Thoracic aorta (tissue), 2 donors: Measurements from ENCODE around the gene AGPAT3. TPM values are rescaled to one million over a fixed set of nuclear protein-coding genes. Genes with fewer than 3 reads are reported as not detected.

ENCODE experiments used
- ATAC-seq: fragments of 150-250 bp; one replicate; pipeline ENCODE4 v1.8.0; 2017; ENCODE audit warnings: low read depth; ENCODE audit not compliant: insufficient number of reproducible peaks, low FRiP score
- DNase-seq: peaks from one replicate; pipeline ENCODE4 v3.0.0-alpha.2; 2020; ENCODE audit warnings: low spot score
- H3K27ac ChIP-seq, 2 donors: fragments of 200-600 bp; sonication (generic); 1 replicate in 1 of 2; 2 replicates in 1 of 2; pipeline ENCODE4 v1.5.1; 2016; ENCODE audit warnings: mild to moderate bottlenecking in 2 of 2, moderate library complexity in 2 of 2
- H3K27me3 ChIP-seq: fragments of 200-600 bp; sonication (generic); replicated peaks from 2 replicates; pipeline ENCODE4 v1.6.0; 2016; ENCODE audit warnings: mild to moderate bottlenecking; ENCODE audit not compliant: insufficient read depth
- H3K36me3 ChIP-seq: fragments of 200-600 bp; sonication (generic); one replicate; pipeline ENCODE4 v1.5.1; 2016
- H3K4me1 ChIP-seq, 2 donors: fragments of 200-600 bp; sonication (generic); 1 replicate in 1 of 2; 2 replicates in 1 of 2; pipeline versions ENCODE4 v1.5.1 to v1.6.0; 2016; ENCODE audit warnings: low read depth in 2 of 2, mild to moderate bottlenecking in 1 of 2; ENCODE audit not compliant: control insufficient read depth in 1 of 2
- H3K4me3 ChIP-seq: fragments of 200-600 bp; sonication (generic); 2 replicates; pipeline ENCODE4 v1.5.1; 2016; ENCODE audit warnings: mild to moderate bottlenecking
- H3K9me3 ChIP-seq: fragments of 200-600 bp; sonication (generic); 2 replicates; pipeline ENCODE4 v1.5.1; 2016
- CTCF ChIP-seq: fragments of 200-600 bp; sonication (generic); IDR thresholded peaks from one replicate; pipeline ENCODE4 v1.5.1; 2019; ENCODE audit warnings: antibody characterized with exemption
- total RNA-seq, 2 donors: library from RNA; depleted of rRNA; stranded (reverse); fragments of >200 nt; gene quantifications; one replicate each; pipeline versions ENCODE4 v1.1.0 to v1.2.3, GENCODE V29; 2016

AGPAT3 gene
- total RNA-seq, 2 donors from 2014 or later: 32.8 to 37.9 TPM

- DNase-seq (no peak), ATAC-seq (no peak)
- Histone ChIP-seq H3K9me3 (no peaks in the 10 kb centered on the region), H3K4me3 (no peak overlapping the region), H3K36me3 (peaks cover 27% of the 10 kb centered on the region), H3K27me3 (no peaks in the 10 kb centered on the region), H3K4me1 (no peaks in the 10 kb centered on the region), H3K27ac (no peak overlapping the region)
- no peak for TF ChIP-seq CTCF
Measured at GRCh38 chr21:43978060-43978459, 113.0 kb downstream of the AGPAT3 start.

DNA sequence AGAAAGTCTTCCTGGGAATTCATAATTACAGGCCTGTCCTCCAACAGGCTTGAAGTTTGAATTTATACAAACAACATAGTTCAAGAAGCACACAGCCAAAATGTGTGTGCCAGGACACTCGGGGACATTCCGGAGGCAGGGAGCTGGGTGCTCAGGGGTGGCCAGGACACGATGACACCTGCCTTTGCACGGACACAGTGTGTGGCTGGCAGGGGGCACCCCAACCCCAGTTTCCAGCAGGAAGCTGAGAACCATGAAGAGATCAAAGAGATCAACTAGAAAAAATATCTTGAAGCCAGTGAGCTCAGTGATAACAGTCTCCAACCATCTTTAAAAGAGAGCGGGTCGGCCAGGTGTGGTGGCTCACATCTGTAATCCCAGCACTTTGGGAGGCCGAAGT is 114.6 kb downstream of the AGPAT3 start:
- H3K4me3 ChIP-seq: no peak overlapping the region
- peaks cover 34% of the 10 kb centered on the region for H3K36me3 ChIP-seq
- TF ChIP-seq CTCF: no peak
- H3K4me1 ChIP-seq: no peaks in the 10 kb centered on the region
- H3K27me3 ChIP-seq: no peaks in the 10 kb centered on the region
- DNase-seq (no peak), ATAC-seq (no peak)
- H3K27ac ChIP-seq: no peak overlapping the region
- H3K9me3 ChIP-seq: no peaks in the 10 kb centered on the region

DNA sequence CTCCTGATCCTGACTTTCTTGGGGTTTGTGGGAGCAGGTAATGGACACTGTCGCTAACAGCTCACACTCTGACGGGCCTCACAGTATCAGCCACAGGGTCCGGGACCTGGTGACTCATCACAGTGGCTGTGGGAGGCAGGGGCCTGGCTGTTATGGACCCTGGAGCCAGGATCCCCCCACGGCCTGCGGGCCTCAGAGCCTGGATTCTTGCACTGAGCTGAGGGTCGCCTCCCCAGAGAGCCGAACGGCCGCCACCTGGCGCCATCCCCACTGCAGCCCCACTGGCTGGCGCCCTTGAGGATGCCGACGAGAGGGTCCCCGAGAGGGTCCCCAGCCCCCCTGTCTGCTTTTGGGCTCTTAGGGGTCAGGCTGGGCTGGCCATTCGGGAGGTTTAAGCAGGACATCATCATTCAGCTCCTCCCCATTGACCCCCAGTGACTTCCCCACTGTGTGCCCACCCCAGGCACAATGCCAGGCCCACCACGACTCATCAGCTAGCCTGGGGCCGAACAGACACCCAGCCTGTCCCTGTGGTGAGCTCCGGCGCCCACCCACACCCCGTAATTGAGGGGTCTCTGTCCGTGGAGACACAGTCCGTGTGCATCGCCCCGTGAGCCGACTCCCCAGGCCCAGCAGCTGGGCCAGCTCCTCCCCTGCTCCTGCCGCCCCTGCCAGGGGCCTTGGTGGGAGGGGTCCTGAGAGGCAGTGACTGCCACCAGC is 116.3 kb downstream of the AGPAT3 start:
- peaks cover 34% of the 10 kb centered on the region for H3K36me3 ChIP-seq
- H3K4me1 ChIP-seq: no peaks in the 10 kb centered on the region
- no peaks in the 10 kb centered on the region for H3K9me3 ChIP-seq
- DNase-seq: no peak
- no peak for ATAC-seq
- no peak overlapping the region for H3K27ac ChIP-seq
- H3K4me3 ChIP-seq: no peak overlapping the region
- no peaks in the 10 kb centered on the region for H3K27me3 ChIP-seq
- TF ChIP-seq CTCF: no peak

- ATAC-seq (no peak), DNase-seq (no peak)
- Histone ChIP-seq H3K27ac (no peak overlapping the region), H3K9me3 (no peaks in the 10 kb centered on the region), H3K4me3 (no peak overlapping the region), H3K27me3 (no peaks in the 10 kb centered on the region), H3K4me1 (no peaks in the 10 kb centered on the region), H3K36me3 (peaks cover 34% of the 10 kb centered on the region)
- no peak for TF ChIP-seq CTCF
Measured at GRCh38 chr21:43981871-43982210, 116.8 kb downstream of the AGPAT3 start.

DNA sequence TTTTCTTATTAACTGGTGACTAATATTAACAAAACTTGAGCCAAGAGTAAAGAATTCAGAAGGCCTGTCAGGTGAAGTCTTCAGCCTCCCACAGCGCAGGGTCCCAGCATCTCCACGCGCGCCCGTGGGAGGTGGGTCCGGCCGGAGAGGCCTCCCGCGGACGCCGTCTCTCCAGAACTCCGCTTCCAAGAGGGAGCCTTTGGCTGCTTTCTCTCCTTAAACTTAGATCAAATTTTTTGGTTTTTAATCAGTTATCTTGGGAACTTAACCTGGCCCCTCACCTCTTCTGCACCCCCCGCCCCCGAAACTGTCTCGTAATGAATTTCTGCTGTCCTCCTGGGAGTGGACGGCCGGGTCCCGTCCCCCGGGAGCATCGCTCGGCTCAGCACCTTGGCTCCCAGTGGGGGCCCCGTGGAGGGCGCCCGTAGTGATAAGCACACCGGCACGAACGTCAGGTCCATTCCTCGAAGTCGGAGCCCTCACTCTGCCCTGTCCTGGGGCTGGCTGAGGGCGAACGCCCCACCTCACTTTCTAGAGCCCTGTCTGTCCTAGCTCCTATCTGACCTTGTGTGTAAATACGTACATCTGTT is 117.6 kb downstream of the AGPAT3 start:
- Histone ChIP-seq H3K27me3 (no peaks in the 10 kb centered on the region), H3K27ac (no peak overlapping the region), H3K9me3 (no peaks in the 10 kb centered on the region), H3K4me3 (no peak overlapping the region), H3K36me3 (peaks cover 34% of the 10 kb centered on the region), H3K4me1 (no peaks in the 10 kb centered on the region)
- no peak for TF ChIP-seq CTCF
- no peak for DNase-seq
- ATAC-seq: no peak
